GM10248 (cell line): ENCODE data around the gene CEP290.
"Not testable (repeated sequence)": the region's sequence is repeated elsewhere in the genome, so short reads cannot be mapped to it uniquely, and the experiment has no call there.

Source experiments
- CTCF ChIA-PET: fragments of 300-600 bp; sonication (Branson Sonifier 250); formaldehyde crosslinking; extraction: SDS; loops from one replicate; lab custom pipeline; 2021; ENCODE audit warnings: antibody characterized with exemption; lab: Yijun Ruan, JAX
- POLR2A ChIA-PET: fragments of 350-650 bp; sonication (Branson Sonifier 250); formaldehyde crosslinking; extraction: SDS; loops from one replicate; lab custom pipeline; 2020; ENCODE audit warnings: antibody characterized with exemption; lab: Yijun Ruan, JAX
- DNase-seq: peaks from one replicate; pipeline ENCODE4 v3.0.0; 2012; ENCODE audit errors: extremely low spot score
- CTCF ChIP-seq: IDR thresholded peaks from 2 replicates; pipeline ENCODE4 v1.5.1; 2012; ENCODE audit warnings: mild to moderate bottlenecking, low read depth; ENCODE audit errors: extremely low read depth, missing control alignments, control extremely low read depth

The CEP290 gene

DNA sequence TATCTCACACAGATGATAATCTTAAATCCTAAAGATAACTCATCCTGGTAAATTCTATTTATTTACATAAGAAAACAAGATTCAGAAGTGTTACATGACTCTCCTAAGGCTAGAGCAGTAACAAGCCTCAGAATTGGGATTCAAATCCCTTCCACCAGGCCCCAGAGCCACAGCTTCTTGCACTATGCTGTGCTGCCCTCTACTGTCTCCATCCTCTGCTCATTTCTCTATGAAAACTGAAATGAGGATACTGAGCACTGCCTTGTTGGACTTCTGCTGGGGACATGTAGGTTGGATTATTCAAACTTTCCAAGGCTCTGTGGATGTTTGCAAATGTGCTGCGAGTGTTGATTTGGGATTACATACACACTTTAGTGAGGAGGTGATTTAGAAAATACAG is 89.2 kb downstream of the CEP290 start:
- TF ChIP-seq CTCF: peak; percentile 62
- DNase-seq: no peak
- ChIA-PET CTCF (interaction anchor here (1.5 kb wide), 1 partner anchor 11 kb away, joined by 3 read pairs; no protein-coding TSS in a partner anchor), POLR2A (no interaction called here)

- ChIA-PET POLR2A (no interaction called here), CTCF (interaction anchor here (1.5 kb wide), 1 partner anchor 10 kb away, joined by 6 read pairs; no protein-coding TSS in a partner anchor)
- TF ChIP-seq CTCF: no peak
Observed at GRCh38 chr12:88044035-88044434, 97.9 kb downstream of the CEP290 start.

DNA sequence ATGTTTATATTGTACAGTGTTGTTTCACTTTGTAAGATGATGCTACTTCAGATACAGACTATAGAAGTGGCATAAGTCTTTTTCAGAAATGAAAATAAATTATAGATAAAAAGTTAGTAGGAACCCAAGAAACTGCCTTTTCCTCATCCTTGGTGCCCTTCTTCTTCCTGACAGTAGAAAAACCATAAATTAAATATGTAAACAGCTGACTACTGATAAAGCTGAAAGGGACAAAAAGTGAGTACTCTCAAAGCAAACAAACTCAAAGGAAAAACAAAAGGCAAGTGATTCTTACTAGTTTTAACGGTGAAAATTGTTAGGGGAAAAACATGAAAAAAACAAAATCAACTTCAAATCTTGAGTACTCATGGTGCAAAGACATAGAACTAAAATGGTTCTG is 104.1 kb downstream of the CEP290 start:
- ChIA-PET CTCF (interaction anchor here (0.9 to 1.8 kb wide), 2 partner anchors 9 to 26 kb away, joined by 3 to 4 read pairs; no protein-coding TSS in a partner anchor), POLR2A (no interaction called here)
- no peak for TF ChIP-seq CTCF
- DNase-seq: no peak

More at GRCh38 chr12:88044035-88044434, 97.9 kb downstream of the CEP290 start:
- no peak for DNase-seq

- DNase-seq: no peak
Observed at GRCh38 chr12:88036353-88036965, 105.4 kb downstream of the CEP290 start.

GRCh38 chr12:88035907-88036289 is 106.0 kb downstream of the CEP290 start:
- TF ChIP-seq CTCF: no peak
- DNase-seq: peak; percentile 15
- POLR2A ChIA-PET: no interaction called here
- CTCF ChIA-PET: interaction anchor here (1.2 kb wide), 1 partner anchor 17 kb away, joined by 3 read pairs; no protein-coding TSS in a partner anchor

More at GRCh38 chr12:88036353-88036965, 105.4 kb downstream of the CEP290 start:
- POLR2A ChIA-PET: no interaction called here
- CTCF ChIA-PET: no interaction called here
- TF ChIP-seq CTCF: no peak

DNA sequence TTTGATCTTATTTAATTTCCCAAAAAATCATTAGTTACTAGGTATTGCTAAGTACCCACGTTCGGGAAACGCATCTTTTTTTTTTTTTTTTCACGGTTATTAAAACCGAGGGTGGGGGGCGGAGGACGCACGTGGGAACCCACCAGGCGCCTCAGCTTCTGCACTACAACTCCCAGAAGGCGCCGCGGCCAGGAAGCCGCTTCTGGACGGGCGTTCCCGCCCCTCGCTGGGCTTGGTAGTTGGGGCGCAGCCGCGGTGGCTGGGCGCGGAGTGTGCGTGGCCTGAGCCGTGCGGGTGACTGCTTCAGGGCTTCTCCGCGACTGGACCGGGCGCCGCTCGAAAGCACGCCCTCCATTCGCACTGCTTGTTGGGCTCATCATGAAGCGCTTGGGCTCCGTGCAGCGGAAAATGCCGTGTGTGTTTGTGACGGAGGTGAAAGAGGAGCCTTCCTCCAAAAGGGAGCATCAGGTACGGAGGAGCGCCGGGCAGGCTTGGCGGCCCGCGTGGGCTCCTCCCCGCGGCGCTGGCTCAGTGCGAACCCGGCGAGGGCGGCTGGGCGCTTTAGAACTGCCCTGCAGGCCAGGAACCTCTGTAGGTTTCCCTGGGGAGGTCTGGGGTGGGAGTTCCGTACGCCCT is 106.5 kb downstream of the CEP290 start:
- POLR2A ChIA-PET: no interaction called here
- TF ChIP-seq CTCF: peak; percentile 6
- CTCF ChIA-PET: interaction anchor here (1.2 kb wide), 1 partner anchor 18 kb away, joined by 3 read pairs; no protein-coding TSS in a partner anchor
- DNase-seq: peak; percentile 90

DNA sequence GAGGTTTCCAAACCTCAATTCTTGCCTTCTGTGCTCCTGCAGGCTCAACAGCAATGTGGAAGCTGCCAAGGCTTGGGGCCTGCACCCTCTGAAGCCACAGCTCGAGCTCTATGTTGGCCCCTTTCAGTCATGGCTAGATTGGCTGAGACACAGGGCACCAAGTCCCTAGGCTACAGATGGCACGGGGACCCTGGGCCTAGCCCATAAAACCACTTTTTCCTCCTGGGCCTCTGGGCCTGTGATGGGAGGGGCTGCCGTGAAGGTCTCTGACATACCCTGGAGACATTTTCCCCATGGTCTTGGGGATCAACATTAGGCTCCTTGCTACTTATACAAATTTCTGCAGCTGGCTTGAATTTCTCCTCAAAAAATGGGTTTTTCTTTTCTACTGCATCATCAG is 110.7 kb downstream of the CEP290 start:
- POLR2A ChIA-PET, DNase-seq: not testable (repeated sequence)
- CTCF ChIA-PET: interaction anchor here (0.7 kb wide), 1 partner anchor 11 kb away, joined by 3 read pairs; no protein-coding TSS in a partner anchor
